ENCODE results near the gene MVK. TPM values are rescaled to one million over a fixed set of nuclear protein-coding genes. Genes with fewer than 3 reads are reported as not detected.

Gene MVK
- total RNA-seq, 4 donors from 2014 or later = 17.2 to 157 (median 25.4) TPM

DNA sequence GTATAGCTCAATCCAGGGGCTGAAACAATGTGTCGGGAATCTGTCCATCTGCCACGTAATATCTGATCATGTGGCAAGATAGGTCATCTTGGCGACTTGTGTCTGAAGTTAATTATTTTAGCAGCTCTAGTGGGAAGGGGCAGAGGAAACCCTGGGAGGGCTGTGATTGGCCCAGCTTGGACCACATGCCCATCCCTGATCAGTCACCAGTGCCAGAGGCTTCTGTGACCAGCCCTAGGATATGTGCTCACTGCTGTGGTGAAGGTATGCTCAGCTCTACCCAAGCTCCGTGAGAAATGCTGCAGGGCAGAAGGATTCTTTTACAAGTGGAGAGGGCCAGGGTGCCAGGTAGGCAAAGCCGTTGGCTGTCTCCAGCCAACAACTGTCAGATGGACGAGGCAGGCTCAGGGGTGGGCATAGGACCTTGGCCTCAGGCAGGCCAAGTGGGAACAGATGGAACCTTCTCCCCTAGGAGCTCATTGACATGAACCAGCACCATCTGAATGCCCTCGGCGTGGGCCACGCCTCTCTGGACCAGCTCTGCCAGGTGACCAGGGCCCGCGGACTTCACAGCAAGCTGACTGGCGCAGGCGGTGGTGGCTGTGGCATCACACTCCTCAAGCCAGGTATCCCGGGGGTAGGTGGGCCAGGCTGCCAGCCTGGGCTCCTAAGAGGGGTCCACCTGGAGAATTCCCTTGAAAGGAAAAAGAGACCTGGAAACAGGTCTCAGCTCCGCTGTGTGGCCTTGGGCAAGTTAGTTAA, 21.1 kb downstream of the MVK start:
- Histone ChIP-seq H3K27ac (no peak overlapping the region), H3K36me3 (peaks cover 0 to 5% (median 0%) of the 10 kb centered on the region in 4 donors), H3K4me3 (no peak overlapping the region), H3K4me1 (peaks cover 2 to 6% (median 3%) of the 10 kb centered on the region in 4 donors), H3K9me3 (no peaks in the 10 kb centered on the region), H3K27me3 (no peaks in the 10 kb centered on the region)
- intact Hi-C loops (cut with DNase I; ENCODE audit: low total_unique reads) = no loop called here
- in situ Hi-C loops (cut with MboI; ENCODE audit: low pct_ligation_motif_present in 1 of 4, low pct_unique_long_range_greater_than_20kb in 1 of 4, low sequenced_read_pairs in 3 of 4) = loop anchor here in 2 of 4 donors (5.0 kb wide), 2 partner anchors 178 to 183 kb away; no protein-coding TSS in a partner anchor
- TF ChIP-seq, protein P1, sequence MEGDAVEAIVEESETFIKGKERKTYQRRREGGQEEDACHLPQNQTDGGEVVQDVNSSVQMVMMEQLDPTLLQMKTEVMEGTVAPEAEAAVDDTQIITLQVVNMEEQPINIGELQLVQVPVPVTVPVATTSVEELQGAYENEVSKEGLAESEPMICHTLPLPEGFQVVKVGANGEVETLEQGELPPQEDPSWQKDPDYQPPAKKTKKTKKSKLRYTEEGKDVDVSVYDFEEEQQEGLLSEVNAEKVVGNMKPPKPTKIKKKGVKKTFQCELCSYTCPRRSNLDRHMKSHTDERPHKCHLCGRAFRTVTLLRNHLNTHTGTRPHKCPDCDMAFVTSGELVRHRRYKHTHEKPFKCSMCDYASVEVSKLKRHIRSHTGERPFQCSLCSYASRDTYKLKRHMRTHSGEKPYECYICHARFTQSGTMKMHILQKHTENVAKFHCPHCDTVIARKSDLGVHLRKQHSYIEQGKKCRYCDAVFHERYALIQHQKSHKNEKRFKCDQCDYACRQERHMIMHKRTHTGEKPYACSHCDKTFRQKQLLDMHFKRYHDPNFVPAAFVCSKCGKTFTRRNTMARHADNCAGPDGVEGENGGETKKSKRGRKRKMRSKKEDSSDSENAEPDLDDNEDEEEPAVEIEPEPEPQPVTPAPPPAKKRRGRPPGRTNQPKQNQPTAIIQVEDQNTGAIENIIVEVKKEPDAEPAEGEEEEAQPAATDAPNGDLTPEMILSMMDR (IDR thresholded peaks at IDR 0.05) = no peak
- TF ChIP-seq POLR2A (IDR thresholded peaks at IDR 0.05) (no peak), POLR2AphosphoS5 (IDR thresholded peaks at IDR 0.05) (no peak)
- 91% methylated on average over 4 to 11 of the region's 15 CpGs for WGBS, 2 donors (ENCODE audit: low coverage in 1 of 2)
- no peak for DNase-seq

DNA sequence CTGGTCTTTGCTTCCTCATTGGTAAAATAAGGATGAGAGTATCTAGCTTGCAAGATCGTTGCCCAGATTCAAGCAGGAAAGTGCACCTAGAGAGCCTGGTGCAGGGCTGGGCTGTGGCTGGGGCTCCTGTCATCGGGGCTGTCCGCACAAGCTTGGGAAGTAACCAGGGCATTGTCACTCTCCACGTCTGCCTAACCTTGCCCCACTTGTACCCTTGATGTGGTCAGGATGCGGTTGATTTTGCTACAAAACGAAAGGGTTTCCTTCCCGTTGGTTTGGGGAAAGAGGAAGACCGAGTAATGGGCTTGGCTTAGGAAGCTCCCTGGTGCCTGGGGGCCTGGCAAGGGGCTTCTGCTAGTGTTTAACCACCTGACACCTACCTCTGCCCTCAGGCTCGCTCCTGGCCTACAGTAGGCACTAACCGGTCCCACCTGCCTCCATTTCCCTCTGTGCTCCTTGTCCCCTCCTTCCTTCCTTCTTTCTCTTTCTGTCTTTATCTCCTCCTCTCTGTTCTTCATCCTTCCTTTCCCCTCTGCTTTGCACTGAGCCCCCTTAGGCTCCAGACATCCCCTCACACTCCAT, 21.8 kb downstream of the MVK start:
- Histone ChIP-seq H3K9me3 (no peaks in the 10 kb centered on the region), H3K4me3 (no peak overlapping the region), H3K4me1 (peaks cover 2 to 6% (median 3%) of the 10 kb centered on the region in 4 donors), H3K36me3 (peaks cover 0 to 5% (median 0%) of the 10 kb centered on the region in 4 donors), H3K27me3 (no peaks in the 10 kb centered on the region), H3K27ac (no peak overlapping the region)
- 69 to 85% methylated on average over 6 to 10 of the region's 10 CpGs for WGBS, 2 donors (ENCODE audit: low coverage in 1 of 2)
- intact Hi-C loops (cut with DNase I; ENCODE audit: low total_unique reads) = no loop called here
- no peak for DNase-seq
- in situ Hi-C loops (cut with MboI; ENCODE audit: low pct_ligation_motif_present in 1 of 4, low pct_unique_long_range_greater_than_20kb in 1 of 4, low sequenced_read_pairs in 3 of 4) = no loop called here
- TF ChIP-seq POLR2A (IDR thresholded peaks at IDR 0.05) = no peak
- no peak for TF ChIP-seq POLR2AphosphoS5 (IDR thresholded peaks at IDR 0.05)
- TF ChIP-seq, protein P1 (IDR thresholded peaks at IDR 0.05) = no peak
- TF ChIP-seq EP300 (IDR thresholded peaks at IDR 0.05; ENCODE audit: low read depth) = no peak

DNA sequence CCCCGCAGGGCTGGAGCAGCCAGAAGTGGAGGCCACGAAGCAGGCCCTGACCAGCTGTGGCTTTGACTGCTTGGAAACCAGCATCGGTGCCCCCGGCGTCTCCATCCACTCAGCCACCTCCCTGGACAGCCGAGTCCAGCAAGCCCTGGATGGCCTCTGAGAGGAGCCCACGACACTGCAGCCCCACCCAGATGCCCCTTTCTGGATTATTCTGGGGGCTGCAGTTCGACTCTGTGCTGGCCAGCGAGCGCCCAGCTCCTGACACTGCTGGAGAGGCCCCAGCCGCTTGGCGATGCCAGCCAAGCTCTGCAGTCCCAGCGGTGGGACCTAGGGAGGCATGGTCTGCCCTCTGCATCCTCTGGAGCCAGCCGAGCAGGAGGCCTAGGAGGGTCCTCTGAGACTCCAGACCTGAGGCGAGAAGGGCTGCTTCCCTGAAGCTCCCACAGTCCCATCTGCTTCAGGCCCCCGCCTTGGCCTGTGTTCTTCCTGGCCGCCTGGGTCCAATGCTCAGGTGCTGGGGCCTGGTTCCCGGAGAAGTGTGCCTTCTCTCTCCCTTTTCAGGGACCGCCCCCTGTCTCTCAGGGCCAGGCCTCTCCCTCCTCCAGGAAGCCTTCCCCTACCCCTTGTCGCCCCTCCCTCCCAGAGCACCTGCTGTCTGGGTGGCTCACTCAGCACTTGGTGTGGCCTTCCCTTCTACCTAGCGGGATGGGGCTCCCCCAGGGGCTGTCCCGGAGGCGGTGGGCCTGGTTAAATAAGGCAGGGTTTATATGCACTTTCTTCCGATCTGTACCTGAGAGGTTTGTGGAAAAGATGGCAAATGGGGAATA, 23.0 kb downstream of the MVK start:
- 89% methylated on average over 23 of the region's 24 CpGs; no CpG with 5 or more reads in 1 of the 2 donors for WGBS, 2 donors (ENCODE audit: low coverage in 1 of 2)
- Histone ChIP-seq H3K4me1 (peaks cover 2 to 6% (median 3%) of the 10 kb centered on the region in 4 donors), H3K9me3 (no peaks in the 10 kb centered on the region), H3K36me3 (peaks cover 0 to 5% (median 0%) of the 10 kb centered on the region in 4 donors), H3K27ac (no peak overlapping the region), H3K27me3 (no peaks in the 10 kb centered on the region), H3K4me3 (no peak overlapping the region)
- intact Hi-C loops (cut with DNase I; ENCODE audit: low total_unique reads) (loop anchor here (1.0 kb wide), 1 partner anchor 179 kb away; no protein-coding TSS in a partner anchor), in situ Hi-C loops (cut with MboI; ENCODE audit: low pct_ligation_motif_present in 1 of 4, low pct_unique_long_range_greater_than_20kb in 1 of 4, low sequenced_read_pairs in 3 of 4) (no loop called here)
- no peak for DNase-seq
- TF ChIP-seq POLR2AphosphoS5 (IDR thresholded peaks at IDR 0.05) (no peak), EP300 (IDR thresholded peaks at IDR 0.05; ENCODE audit: low read depth) (no peak), POLR2A (IDR thresholded peaks at IDR 0.05) (no peak)
- TF ChIP-seq, protein P1 (IDR thresholded peaks at IDR 0.05) = no peak

DNA sequence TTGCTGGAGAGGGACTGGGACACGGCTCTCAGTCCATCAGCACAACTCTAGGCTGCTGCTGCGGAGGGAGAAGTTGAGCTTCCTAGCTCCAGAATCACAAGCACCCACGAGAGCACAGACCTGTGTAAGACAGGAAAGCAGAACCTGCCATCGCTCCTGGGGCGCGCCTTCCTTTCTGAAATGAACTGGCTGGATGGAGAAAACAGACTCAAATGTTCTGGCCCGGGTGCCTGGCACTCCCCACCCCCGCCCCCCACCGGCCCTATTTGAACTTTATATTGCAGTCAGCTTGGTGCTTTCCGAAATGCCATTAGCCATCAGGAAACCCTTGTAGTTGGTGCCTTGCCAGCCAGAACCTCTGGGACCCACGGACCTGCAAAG, 23.8 kb downstream of the MVK start:
- in situ Hi-C loops (cut with MboI; ENCODE audit: low pct_ligation_motif_present in 1 of 4, low pct_unique_long_range_greater_than_20kb in 1 of 4, low sequenced_read_pairs in 3 of 4) = no loop called here
- Histone ChIP-seq H3K4me1 (peaks cover 2 to 6% (median 3%) of the 10 kb centered on the region in 4 donors), H3K36me3 (peaks cover 0 to 5% (median 0%) of the 10 kb centered on the region in 4 donors), H3K27ac (no peak overlapping the region), H3K27me3 (no peaks in the 10 kb centered on the region), H3K4me3 (no peak overlapping the region), H3K9me3 (no peaks in the 10 kb centered on the region)
- intact Hi-C loops (cut with DNase I; ENCODE audit: low total_unique reads) = loop anchor here (1.0 kb wide), 1 partner anchor 178 kb away; no protein-coding TSS in a partner anchor
- no peak for TF ChIP-seq EP300 (IDR thresholded peaks at IDR 0.05; ENCODE audit: low read depth)
- TF ChIP-seq, protein P1 (IDR thresholded peaks at IDR 0.05) = no peak
- TF ChIP-seq POLR2A (IDR thresholded peaks at IDR 0.05) = no peak
- TF ChIP-seq POLR2AphosphoS5 (IDR thresholded peaks at IDR 0.05) = no peak
- DNase-seq = no peak
- 45% methylated on average over 11 of the region's 11 CpGs; no CpG with 5 or more reads in 1 of the 2 donors for WGBS, 2 donors (ENCODE audit: low coverage in 1 of 2)
